NB4 (cell line): ENCODE data around the gene OLFM2.

Experiments
- CTCF ChIP-seq: IDR thresholded peaks from one replicate; pipeline ENCODE4 v1.5.1; 2012; ENCODE audit warnings: low read depth, low read length
- MAX ChIP-seq: IDR thresholded peaks from 2 replicates; pipeline ENCODE4 v1.6.1; 2011; ENCODE audit warnings: low read depth, low read length
- POLR2A ChIP-seq: IDR thresholded peaks from 2 replicates; pipeline ENCODE4 v1.6.1; 2011; ENCODE audit warnings: mild to moderate bottlenecking; ENCODE audit not compliant: insufficient read length; ENCODE audit errors: extremely low read depth

- TF ChIP-seq CTCF = no peak
- TF ChIP-seq POLR2A = no peak
- no peak for TF ChIP-seq MAX
These were observed 79.1 kb downstream of the OLFM2 start for GRCh38 chr19:9857076-9857721.
